ENCODE data around the gene FSHR. TPM values are rescaled to one million over a fixed set of nuclear protein-coding genes. Genes with fewer than 3 reads are reported as not detected.

The FSHR gene
- total RNA-seq, 2 donors from 2014 or later: 13.6 TPM; not detected in 1

DNA sequence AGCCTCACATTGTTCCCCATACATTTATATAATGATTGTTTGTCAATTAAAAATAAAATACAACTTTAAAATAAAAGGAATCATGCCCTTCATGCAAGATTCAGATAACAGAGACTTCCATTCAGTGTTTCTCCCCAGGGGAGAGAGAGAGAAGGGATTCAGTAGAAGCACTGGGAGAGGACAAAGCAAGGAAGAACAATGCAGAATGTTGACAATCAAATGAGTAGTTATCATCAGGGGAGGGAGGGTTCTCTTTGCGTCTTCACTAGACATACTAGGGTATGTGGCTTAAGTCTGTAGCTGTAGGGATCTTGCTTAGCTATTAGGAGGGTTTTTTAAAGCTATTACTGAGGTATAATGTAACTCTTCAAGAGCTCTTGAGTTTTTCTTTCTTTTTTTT lies 30.7 kb downstream of the FSHR start:
- H3K4me3 ChIP-seq: no peak overlapping the region
- no peak for DNase-seq (ENCODE audit: low spot score)
- 69% methylated on average over 1 of the region's 1 CpG for WGBS

GRCh38 chr2:49122107-49122506 lies 32.2 kb downstream of the FSHR start:
- TF ChIP-seq POLR2A (IDR thresholded peaks at IDR 0.05) (no peak), POLR2AphosphoS5 (IDR thresholded peaks at IDR 0.05) (no peak)
- TF ChIP-seq, protein P1, sequence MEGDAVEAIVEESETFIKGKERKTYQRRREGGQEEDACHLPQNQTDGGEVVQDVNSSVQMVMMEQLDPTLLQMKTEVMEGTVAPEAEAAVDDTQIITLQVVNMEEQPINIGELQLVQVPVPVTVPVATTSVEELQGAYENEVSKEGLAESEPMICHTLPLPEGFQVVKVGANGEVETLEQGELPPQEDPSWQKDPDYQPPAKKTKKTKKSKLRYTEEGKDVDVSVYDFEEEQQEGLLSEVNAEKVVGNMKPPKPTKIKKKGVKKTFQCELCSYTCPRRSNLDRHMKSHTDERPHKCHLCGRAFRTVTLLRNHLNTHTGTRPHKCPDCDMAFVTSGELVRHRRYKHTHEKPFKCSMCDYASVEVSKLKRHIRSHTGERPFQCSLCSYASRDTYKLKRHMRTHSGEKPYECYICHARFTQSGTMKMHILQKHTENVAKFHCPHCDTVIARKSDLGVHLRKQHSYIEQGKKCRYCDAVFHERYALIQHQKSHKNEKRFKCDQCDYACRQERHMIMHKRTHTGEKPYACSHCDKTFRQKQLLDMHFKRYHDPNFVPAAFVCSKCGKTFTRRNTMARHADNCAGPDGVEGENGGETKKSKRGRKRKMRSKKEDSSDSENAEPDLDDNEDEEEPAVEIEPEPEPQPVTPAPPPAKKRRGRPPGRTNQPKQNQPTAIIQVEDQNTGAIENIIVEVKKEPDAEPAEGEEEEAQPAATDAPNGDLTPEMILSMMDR (IDR thresholded peaks at IDR 0.05): no peak

More for the DNA sequence above, 30.7 kb downstream of the FSHR start:
- Histone ChIP-seq H3K36me3 (no peaks in the 10 kb centered on the region), H3K9me3 (no peaks in the 10 kb centered on the region), H3K27me3 (replicated peaks; ENCODE audit: insufficient read depth) (no peaks in the 10 kb centered on the region), H3K27ac (no peak overlapping the region), H3K4me1 (replicated peaks) (no peaks in the 10 kb centered on the region)
- intact Hi-C loops (cut with DNase I): no loop called here
- TF ChIP-seq POLR2AphosphoS5 (IDR thresholded peaks at IDR 0.05) (no peak), POLR2A (IDR thresholded peaks at IDR 0.05) (no peak)
- TF ChIP-seq, protein P1 (IDR thresholded peaks at IDR 0.05): no peak

GRCh38 chr2:49113046-49113445 lies 41.3 kb downstream of the FSHR start:
- WGBS: 91% methylated on average over 2 of the region's 2 CpGs
- Histone ChIP-seq H3K27me3 (replicated peaks; ENCODE audit: insufficient read depth) (no peaks in the 10 kb centered on the region), H3K4me1 (replicated peaks) (no peaks in the 10 kb centered on the region), H3K27ac (no peak overlapping the region), H3K9me3 (no peaks in the 10 kb centered on the region), H3K36me3 (no peaks in the 10 kb centered on the region), H3K4me3 (no peak overlapping the region)
- DNase-seq (ENCODE audit: low spot score): no peak
- TF ChIP-seq, protein P1 (IDR thresholded peaks at IDR 0.05): no peak
- TF ChIP-seq POLR2A (IDR thresholded peaks at IDR 0.05) (no peak), POLR2AphosphoS5 (IDR thresholded peaks at IDR 0.05) (no peak)
- intact Hi-C loops (cut with DNase I): no loop called here

More at GRCh38 chr2:49122107-49122506, 32.2 kb downstream of the FSHR start:
- DNase-seq (ENCODE audit: low spot score): no peak
- H3K9me3 ChIP-seq: no peaks in the 10 kb centered on the region
- intact Hi-C loops (cut with DNase I): no loop called here
- WGBS: 79% methylated on average over 4 of the region's 4 CpGs
- H3K27me3 ChIP-seq (replicated peaks; ENCODE audit: insufficient read depth): no peaks in the 10 kb centered on the region
- H3K4me3 ChIP-seq: no peak overlapping the region
- no peaks in the 10 kb centered on the region for H3K36me3 ChIP-seq
- no peaks in the 10 kb centered on the region for H3K4me1 ChIP-seq (replicated peaks)
- no peak overlapping the region for H3K27ac ChIP-seq

DNA sequence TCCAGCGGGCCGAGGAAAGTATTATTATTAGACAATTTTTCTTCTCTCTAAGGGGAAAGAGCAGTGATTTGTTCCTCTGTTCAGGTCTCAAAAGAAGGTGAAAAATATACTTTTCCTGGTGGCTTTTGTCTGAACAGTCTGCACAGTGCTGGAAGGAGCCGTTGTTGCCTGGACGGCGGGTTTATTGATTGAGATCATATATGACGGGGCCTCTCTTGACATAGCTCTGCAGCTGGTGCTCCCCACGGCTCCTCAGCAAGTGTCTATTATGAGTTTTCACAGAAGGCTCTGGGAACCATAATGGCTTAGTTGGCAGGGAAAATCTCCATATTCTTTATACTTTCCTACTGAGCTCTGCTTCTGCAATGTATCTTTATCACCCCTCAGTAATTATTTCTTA lies 42.9 kb downstream of the FSHR start:
- Histone ChIP-seq H3K4me3 (no peak overlapping the region), H3K4me1 (replicated peaks) (no peaks in the 10 kb centered on the region), H3K9me3 (no peaks in the 10 kb centered on the region), H3K36me3 (no peaks in the 10 kb centered on the region), H3K27ac (no peak overlapping the region), H3K27me3 (replicated peaks; ENCODE audit: insufficient read depth) (no peaks in the 10 kb centered on the region)
- intact Hi-C loops (cut with DNase I): no loop called here
- 83% methylated on average over 7 of the region's 7 CpGs for WGBS
- DNase-seq (ENCODE audit: low spot score): no peak
- TF ChIP-seq POLR2AphosphoS5 (IDR thresholded peaks at IDR 0.05) (no peak), POLR2A (IDR thresholded peaks at IDR 0.05) (no peak)
- TF ChIP-seq, protein P1 (IDR thresholded peaks at IDR 0.05): no peak

DNA sequence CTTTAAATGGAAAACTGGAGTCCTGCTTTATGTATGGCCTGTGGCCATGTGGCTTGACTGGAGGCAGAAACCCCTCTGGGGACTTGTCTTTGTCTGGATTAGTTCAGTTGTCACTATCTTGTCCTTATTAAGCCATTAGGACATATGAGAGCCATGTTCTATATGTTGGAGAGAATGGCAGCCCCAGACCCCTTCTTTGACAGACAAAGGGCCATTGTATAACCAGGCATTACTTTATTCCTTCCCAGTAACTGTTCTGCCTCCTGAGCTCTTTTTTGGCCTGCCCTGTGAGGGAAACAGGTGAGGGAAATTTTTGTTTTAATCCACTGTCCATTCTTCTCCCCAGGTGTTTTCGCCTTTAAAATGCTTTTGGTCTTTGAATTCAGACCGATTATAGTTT lies 43.3 kb downstream of the FSHR start:
- Histone ChIP-seq H3K27me3 (replicated peaks; ENCODE audit: insufficient read depth) (no peaks in the 10 kb centered on the region), H3K9me3 (no peaks in the 10 kb centered on the region), H3K36me3 (no peaks in the 10 kb centered on the region), H3K4me1 (replicated peaks) (no peaks in the 10 kb centered on the region), H3K27ac (no peak overlapping the region), H3K4me3 (no peak overlapping the region)
- DNase-seq (ENCODE audit: low spot score): no peak
- intact Hi-C loops (cut with DNase I): no loop called here
- TF ChIP-seq, protein P1 (IDR thresholded peaks at IDR 0.05): no peak
- no peak for TF ChIP-seq POLR2AphosphoS5 (IDR thresholded peaks at IDR 0.05)
- TF ChIP-seq POLR2A (IDR thresholded peaks at IDR 0.05): no peak
- WGBS: 88% methylated on average over 2 of the region's 2 CpGs

All from prostate gland (tissue), 2 donors.